Breast epithelium (tissue), 3 donors: ENCODE results near the gene SOX13.

Source experiments
- CTCF ChIP-seq, 3 donors: fragments of 450-650 bp; IDR thresholded peaks; one replicate each; pipeline ENCODE4 v1.5.1; 2016 to 2017; ENCODE audit warnings: antibody characterized with exemption in 3 of 3, mild to moderate bottlenecking in 3 of 3, moderate library complexity in 3 of 3
- POLR2AphosphoS5 ChIP-seq, 3 donors: sonication (generic); formaldehyde crosslinking; IDR thresholded peaks; one replicate each; pipeline ENCODE4 v1.6.1; 2017; ENCODE audit warnings: antibody characterized with exemption in 3 of 3

GRCh38 chr1:204143276-204144041 is 70.5 kb downstream of the SOX13 start:
- TF ChIP-seq POLR2AphosphoS5 (IDR thresholded peaks at IDR 0.05): no peak
- no peak for TF ChIP-seq CTCF (IDR thresholded peaks at IDR 0.05)
